ENCODE measurements around the gene IL4I1. TPM values are rescaled to one million over a fixed set of nuclear protein-coding genes. Genes with fewer than 3 reads are reported as not detected.
A peak's percentile ranks its signal among the peaks of the same experiment; 100 is the strongest.

IL4I1 gene
- total and polyA plus RNA-seq, 2 donors (not counting 1 experiment from before 2014, with no cell fraction given): 0.48 to 3.1 TPM

DNA sequence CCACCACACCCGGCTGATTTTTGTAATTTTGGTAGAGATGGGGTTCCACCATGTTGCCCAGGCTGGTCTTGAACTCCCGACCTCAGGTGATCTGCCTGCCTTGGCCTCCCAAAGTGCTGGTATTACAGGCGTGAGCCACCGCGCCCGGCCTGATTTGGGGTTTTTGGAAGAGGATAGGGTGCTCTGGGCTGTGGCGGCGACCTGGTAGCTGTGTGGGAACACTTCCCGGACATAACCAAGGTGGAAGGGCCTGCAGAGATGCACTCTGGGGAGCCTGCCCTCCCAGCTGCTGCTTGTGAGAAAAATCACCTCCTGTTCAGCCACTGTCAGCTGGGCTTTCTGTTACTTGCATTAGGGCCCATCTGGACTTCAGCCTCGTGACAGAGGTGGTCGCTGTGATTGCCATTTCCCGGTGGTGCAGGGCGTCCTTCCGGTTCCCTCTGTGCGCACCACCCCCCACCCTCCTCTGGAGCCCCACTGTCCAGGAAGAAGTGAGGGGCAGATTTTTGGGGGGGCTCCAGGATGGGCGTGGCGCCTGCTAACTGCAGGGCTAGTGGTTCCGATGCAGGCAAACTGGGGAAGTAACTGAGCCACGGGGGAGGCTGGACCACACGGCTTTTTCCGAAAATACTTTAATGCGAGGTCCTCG is 7.5 kb downstream of the IL4I1 start:
- ATAC-seq (ENCODE audit: low read depth) (no peak), DNase-seq (no peak)
- Histone ChIP-seq H3K4me1 (ENCODE audit: control insufficient read depth in 2 of 2, insufficient read depth in 2 of 2, low read length in 2 of 2) (peaks cover 3 to 16% of the 10 kb centered on the region in 2 donors), H4K20me1 (ENCODE audit: control insufficient read depth, insufficient read depth, low read length, poor library complexity, severe bottlenecking) (peaks cover 15% of the 10 kb centered on the region), H3K79me2 (ENCODE audit: control insufficient read depth, insufficient read depth, low read length) (no peaks in the 10 kb centered on the region), H3K4me2 (replicated peaks; ENCODE audit: low read depth, low read length, poor library complexity, severe bottlenecking) (no peak overlapping the region), H3K9me3 (ENCODE audit: control extremely low read depth in 1 of 3, control insufficient read depth in 2 of 3, insufficient read depth in 1 of 3, low read length in 2 of 3) (peaks cover 0 to 7% (median 0%) of the 10 kb centered on the region in 3 donors), H3K36me3 (replicated peaks in 1 of 2; ENCODE audit: control extremely low read depth in 1 of 2, control insufficient read depth in 1 of 2, extremely low read depth in 1 of 2, insufficient read depth in 2 of 2, low read length in 1 of 2) (peaks cover 0 to 9% of the 10 kb centered on the region in 2 experiments), H3K27me3 (replicated peaks in 1 of 4; ENCODE audit: control extremely low read depth in 1 of 4, control insufficient read depth in 3 of 4, insufficient read depth in 4 of 4, low read length in 3 of 4) (no peaks in the 10 kb centered on the region), H3K4me3 (ENCODE audit: control extremely low read depth in 1 of 5, extremely low read depth in 1 of 5, insufficient read depth in 1 of 5, low read depth in 2 of 5, low read length in 4 of 5) (no peak overlapping the region), H3K9ac (ENCODE audit: low read length) (no peak overlapping the region), H2AFZ (ENCODE audit: insufficient read depth, low read depth, low read length, poor library complexity, severe bottlenecking) (no peak overlapping the region), H3K27ac (ENCODE audit: low read length in 2 of 2) (no peak overlapping the region)
- ChIA-PET POLR2A (no interaction called here), CTCF (interaction anchor here (0.8 to 1.6 kb wide), 4 partner anchors 11 to 249 kb away, joined by 3 to 12 read pairs (median 3); partner anchors contain the start of gene RRAS)
- intact Hi-C loops (cut with micrococcal nuclease): no loop called here
- no peaks in the 10 kb centered on the region for H3K9me3 Mint-ChIP-seq (ENCODE audit: insufficient read depth)
- H3K27me3 Mint-ChIP-seq: no peaks in the 10 kb centered on the region
- peak overlapping the region; percentile 41 for H3K27ac Mint-ChIP-seq
- H3K4me3 Mint-ChIP-seq: peak overlapping the region; percentile 32
- TF ChIP-seq, protein P1, sequence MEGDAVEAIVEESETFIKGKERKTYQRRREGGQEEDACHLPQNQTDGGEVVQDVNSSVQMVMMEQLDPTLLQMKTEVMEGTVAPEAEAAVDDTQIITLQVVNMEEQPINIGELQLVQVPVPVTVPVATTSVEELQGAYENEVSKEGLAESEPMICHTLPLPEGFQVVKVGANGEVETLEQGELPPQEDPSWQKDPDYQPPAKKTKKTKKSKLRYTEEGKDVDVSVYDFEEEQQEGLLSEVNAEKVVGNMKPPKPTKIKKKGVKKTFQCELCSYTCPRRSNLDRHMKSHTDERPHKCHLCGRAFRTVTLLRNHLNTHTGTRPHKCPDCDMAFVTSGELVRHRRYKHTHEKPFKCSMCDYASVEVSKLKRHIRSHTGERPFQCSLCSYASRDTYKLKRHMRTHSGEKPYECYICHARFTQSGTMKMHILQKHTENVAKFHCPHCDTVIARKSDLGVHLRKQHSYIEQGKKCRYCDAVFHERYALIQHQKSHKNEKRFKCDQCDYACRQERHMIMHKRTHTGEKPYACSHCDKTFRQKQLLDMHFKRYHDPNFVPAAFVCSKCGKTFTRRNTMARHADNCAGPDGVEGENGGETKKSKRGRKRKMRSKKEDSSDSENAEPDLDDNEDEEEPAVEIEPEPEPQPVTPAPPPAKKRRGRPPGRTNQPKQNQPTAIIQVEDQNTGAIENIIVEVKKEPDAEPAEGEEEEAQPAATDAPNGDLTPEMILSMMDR (IDR thresholded peaks at IDR 0.05): no peak
- TF ChIP-seq EZH2 (IDR thresholded peaks at IDR 0.05; ENCODE audit: borderline replicate concordance, insufficient read depth, low read depth, low read length, poor library complexity, severe bottlenecking): no peak
- peaks cover 22% of the 10 kb centered on the region for H3K4me1 Mint-ChIP-seq
- WGBS (ENCODE audit: insufficient coverage): 91% methylated on average over 23 of the region's 23 CpGs

DNA sequence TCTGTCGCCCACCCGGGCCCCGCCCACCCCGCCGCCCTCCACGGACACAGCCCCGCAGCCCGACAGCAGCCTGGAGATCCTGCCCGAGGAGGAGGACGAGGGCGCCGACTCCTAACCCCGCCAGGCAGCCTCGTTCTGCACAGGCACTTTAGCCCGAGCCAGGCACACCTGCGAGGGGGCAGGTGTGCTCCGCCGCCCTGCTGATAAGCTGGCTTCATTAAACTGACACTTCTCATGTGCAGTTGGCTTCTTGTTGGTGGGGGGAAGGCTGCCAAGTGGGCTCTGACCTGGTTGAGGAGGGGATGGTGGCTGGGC is 8.2 kb downstream of the IL4I1 start:
- 90% methylated on average over 14 of the region's 18 CpGs for WGBS (ENCODE audit: insufficient coverage)
- Histone ChIP-seq H3K27me3 (replicated peaks in 1 of 4; ENCODE audit: control extremely low read depth in 1 of 4, control insufficient read depth in 3 of 4, insufficient read depth in 4 of 4, low read length in 3 of 4) (no peaks in the 10 kb centered on the region), H4K20me1 (ENCODE audit: control insufficient read depth, insufficient read depth, low read length, poor library complexity, severe bottlenecking) (peaks cover 15% of the 10 kb centered on the region), H2AFZ (ENCODE audit: insufficient read depth, low read depth, low read length, poor library complexity, severe bottlenecking) (no peak overlapping the region), H3K9me3 (ENCODE audit: control extremely low read depth in 1 of 3, control insufficient read depth in 2 of 3, insufficient read depth in 1 of 3, low read length in 2 of 3) (peaks cover 0 to 7% (median 0%) of the 10 kb centered on the region in 3 donors), H3K79me2 (ENCODE audit: control insufficient read depth, insufficient read depth, low read length) (no peaks in the 10 kb centered on the region), H3K4me3 (ENCODE audit: control extremely low read depth in 1 of 5, extremely low read depth in 1 of 5, insufficient read depth in 1 of 5, low read depth in 2 of 5, low read length in 4 of 5) (no peak overlapping the region), H3K9ac (ENCODE audit: low read length) (no peak overlapping the region), H3K36me3 (replicated peaks in 1 of 2; ENCODE audit: control extremely low read depth in 1 of 2, control insufficient read depth in 1 of 2, extremely low read depth in 1 of 2, insufficient read depth in 2 of 2, low read length in 1 of 2) (peaks cover 0 to 16% of the 10 kb centered on the region in 2 experiments), H3K4me1 (ENCODE audit: control insufficient read depth in 2 of 2, insufficient read depth in 2 of 2, low read length in 2 of 2) (peaks cover 3 to 16% of the 10 kb centered on the region in 2 donors), H3K4me2 (replicated peaks; ENCODE audit: low read depth, low read length, poor library complexity, severe bottlenecking) (no peak overlapping the region), H3K27ac (ENCODE audit: low read length in 2 of 2) (no peak overlapping the region)
- peaks cover 22% of the 10 kb centered on the region for H3K4me1 Mint-ChIP-seq
- no peak overlapping the region for H3K27ac Mint-ChIP-seq
- intact Hi-C loops (cut with micrococcal nuclease): no loop called here
- POLR2A ChIA-PET: interaction anchor here (0.6 kb wide), 1 partner anchor 8 kb away, joined by 3 read pairs; the partner anchor contains the start of gene IL4I1
- TF ChIP-seq, protein P1 (IDR thresholded peaks at IDR 0.05): no peak
- TF ChIP-seq EZH2 (IDR thresholded peaks at IDR 0.05; ENCODE audit: borderline replicate concordance, insufficient read depth, low read depth, low read length, poor library complexity, severe bottlenecking): no peak
- ATAC-seq (ENCODE audit: low read depth) (no peak), DNase-seq (no peak)
- no peaks in the 10 kb centered on the region for H3K27me3 Mint-ChIP-seq
- H3K9me3 Mint-ChIP-seq (ENCODE audit: insufficient read depth): no peaks in the 10 kb centered on the region
- CTCF ChIA-PET: interaction anchor here (0.8 kb wide), 1 partner anchor 249 kb away, joined by 3 read pairs; the partner anchor contains the start of gene RRAS
- H3K4me3 Mint-ChIP-seq: no peak overlapping the region

Data from B cell (primary cell).